Measurements from ENCODE around the gene ANKRD13B. TPM values are rescaled to one million over a fixed set of nuclear protein-coding genes. Genes with fewer than 3 reads are reported as not detected.

The ANKRD13B gene
- total RNA-seq, 5 donors from 2014 or later (not counting 1 experiment from before 2014, with no cell fraction given), result 1.7 to 6.4 (median 4.1) TPM

DNA sequence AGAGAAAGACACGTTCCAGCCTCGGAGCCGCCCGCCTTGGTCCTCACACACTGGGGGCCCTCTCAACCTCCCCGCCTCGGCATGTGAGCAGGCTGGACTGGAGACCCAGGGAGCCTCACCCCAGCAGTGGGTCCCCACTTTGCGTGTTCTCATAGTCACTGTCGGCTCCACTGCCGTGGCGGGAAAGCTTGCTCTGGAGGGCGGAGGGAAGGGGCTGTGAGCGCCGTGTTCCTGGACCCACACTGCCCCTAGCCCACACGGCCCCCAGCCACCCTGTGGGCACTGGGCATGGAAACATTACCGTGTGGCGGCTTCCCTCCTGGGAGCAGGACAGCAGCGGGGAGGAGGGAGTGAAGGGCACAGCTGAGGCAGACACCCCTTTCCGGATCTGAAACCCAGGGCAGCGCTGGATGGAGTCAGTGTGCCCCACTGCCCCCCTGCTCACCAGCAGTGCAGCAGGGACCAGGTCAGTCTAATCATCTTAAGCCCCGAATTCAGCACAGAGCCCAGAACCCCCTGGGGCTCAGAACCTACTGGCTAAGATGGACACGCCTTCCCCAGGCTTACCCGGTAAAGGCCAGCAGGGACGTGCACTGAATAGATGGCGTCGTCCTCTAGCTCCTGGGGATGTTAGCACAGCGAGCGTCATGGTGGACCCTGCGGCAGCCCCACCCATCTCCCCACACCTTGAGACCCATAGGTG lies 17.3 kb upstream of the ANKRD13B start:
- no peak for ATAC-seq (replicated peaks in 1 of 4)
- POLR2A ChIA-PET, result interaction anchor here in 1 of 2 donors (0.6 kb wide), 1 partner anchor 22 kb away, joined by 5 read pairs; no protein-coding TSS in a partner anchor
- no peak overlapping the region for H3K4me3 Mint-ChIP-seq

DNA sequence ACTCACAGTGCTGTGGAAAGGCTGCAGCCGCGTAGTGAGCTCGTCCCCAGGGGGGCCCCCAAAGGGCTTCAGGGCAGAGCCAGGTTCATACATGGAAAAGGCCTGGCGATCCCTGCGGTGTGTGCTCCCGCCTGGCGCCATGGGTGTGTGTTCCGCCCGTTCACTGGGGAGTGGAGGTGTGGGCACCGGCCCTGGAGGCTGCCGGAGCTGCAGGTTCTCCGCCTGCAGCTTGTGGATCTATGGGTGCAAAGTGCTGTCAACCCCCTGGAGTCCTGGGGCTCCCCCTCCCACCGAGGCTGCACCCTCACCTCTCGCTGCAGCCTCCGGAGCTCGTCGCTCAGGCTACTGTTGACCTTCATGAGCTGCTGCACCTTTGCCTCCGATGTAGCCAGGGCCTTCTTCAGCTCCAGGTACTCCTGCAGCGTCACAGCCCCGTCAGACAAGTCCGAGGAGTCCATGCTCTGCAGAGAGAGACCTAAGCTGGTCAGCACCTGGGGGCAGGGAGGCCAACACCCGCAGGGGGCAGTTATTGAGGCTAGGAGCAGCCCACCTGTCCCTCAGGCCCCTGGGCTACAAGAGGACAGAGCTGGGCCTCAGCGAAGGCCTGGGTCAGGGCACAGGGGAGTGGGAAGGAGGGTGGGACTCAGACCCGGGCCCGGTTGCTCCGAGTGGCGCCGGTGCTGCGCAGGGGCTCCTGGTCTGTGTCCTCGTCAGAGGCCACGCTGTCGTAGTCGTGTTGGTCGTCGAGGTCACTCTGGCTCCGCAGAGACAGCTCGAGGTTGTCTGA lies 16.5 kb upstream of the ANKRD13B start:
- H3K27ac Mint-ChIP-seq, result no peak overlapping the region
- Histone ChIP-seq H3K4me1 (ENCODE audit: control insufficient read depth in 1 of 2, extremely low read depth in 1 of 2, insufficient read depth in 2 of 2, low read length in 2 of 2) (peaks cover 0 to 25% of the 10 kb centered on the region in 2 experiments), H3K27ac (ENCODE audit: low read length) (no peak overlapping the region), H3K36me3 (ENCODE audit: control insufficient read depth in 2 of 2, extremely low read depth in 1 of 2, insufficient read depth in 1 of 2, low read length in 1 of 2) (peaks cover 32 to 74% of the 10 kb centered on the region in 2 donors), H3K9me3 (no peaks in the 10 kb centered on the region), H3K27me3 (replicated peaks in 1 of 2; ENCODE audit: control insufficient read depth in 2 of 2, extremely low read depth in 1 of 2, insufficient read depth in 2 of 2, low read length in 1 of 2) (no peaks in the 10 kb centered on the region), H3K4me3 (ENCODE audit: control insufficient read depth in 1 of 2, extremely low read depth in 1 of 2, low read length in 1 of 2) (no peak overlapping the region)
- peaks cover 7 to 10% (median 9%) of the 10 kb centered on the region in 3 donors for H3K4me1 Mint-ChIP-seq
- H3K36me3 Mint-ChIP-seq, result peaks cover 15% of the 10 kb centered on the region
- no peaks in the 10 kb centered on the region for H3K9me3 Mint-ChIP-seq
- POLR2A ChIA-PET, result no interaction called here
- WGBS (ENCODE audit: insufficient coverage), result 95% methylated on average over 21 of the region's 37 CpGs
- no peak for DNase-seq
- H3K27me3 Mint-ChIP-seq, result no peaks in the 10 kb centered on the region
- no peak for ATAC-seq (replicated peaks in 1 of 4)
- H3K4me3 Mint-ChIP-seq, result no peak overlapping the region
- CTCF ChIA-PET, result no interaction called here

More for the DNA sequence above, 17.3 kb upstream of the ANKRD13B start:
- Histone ChIP-seq H3K4me1 (ENCODE audit: control insufficient read depth in 1 of 2, extremely low read depth in 1 of 2, insufficient read depth in 2 of 2, low read length in 2 of 2) (peaks cover 0 to 19% of the 10 kb centered on the region in 2 experiments), H3K27me3 (replicated peaks in 1 of 2; ENCODE audit: control insufficient read depth in 2 of 2, extremely low read depth in 1 of 2, insufficient read depth in 2 of 2, low read length in 1 of 2) (no peaks in the 10 kb centered on the region), H3K4me3 (ENCODE audit: control insufficient read depth in 1 of 2, extremely low read depth in 1 of 2, low read length in 1 of 2) (no peak overlapping the region), H3K36me3 (ENCODE audit: control insufficient read depth in 2 of 2, extremely low read depth in 1 of 2, insufficient read depth in 1 of 2, low read length in 1 of 2) (peaks cover 31 to 74% of the 10 kb centered on the region in 2 donors), H3K27ac (ENCODE audit: low read length) (no peak overlapping the region), H3K9me3 (no peaks in the 10 kb centered on the region)
- no peak for DNase-seq
- Mint-ChIP-seq H3K36me3 (peaks cover 15% of the 10 kb centered on the region), H3K27me3 (no peaks in the 10 kb centered on the region), H3K4me1 (peaks cover 12 to 15% (median 12%) of the 10 kb centered on the region in 3 donors), H3K27ac (no peak overlapping the region), H3K9me3 (no peaks in the 10 kb centered on the region)
- CTCF ChIA-PET, result interaction anchor here in 1 of 2 donors (0.6 kb wide), 1 partner anchor 232 kb away, joined by 5 read pairs; no protein-coding TSS in a partner anchor
- 93% methylated on average over 28 of the region's 28 CpGs for WGBS (ENCODE audit: insufficient coverage)

DNA sequence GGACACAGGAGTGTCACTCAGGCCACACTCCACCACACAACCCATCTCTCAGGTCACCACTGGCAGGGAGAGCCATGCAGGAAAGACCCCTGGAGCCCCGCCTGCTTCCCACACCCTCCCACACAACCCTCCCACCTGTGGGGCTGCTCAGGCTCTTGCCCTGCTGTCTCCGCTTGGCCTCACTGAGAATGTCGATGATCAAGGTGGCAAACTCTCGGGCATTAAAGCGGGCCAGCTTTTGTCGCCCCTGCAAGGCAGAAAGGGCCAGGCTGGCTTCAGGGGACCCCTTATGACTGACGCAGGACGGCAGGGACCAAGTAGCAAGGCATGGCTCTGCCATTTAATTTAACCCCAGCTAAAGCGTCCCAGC lies 15.9 kb upstream of the ANKRD13B start:
- no peak overlapping the region for H3K27ac Mint-ChIP-seq
- Histone ChIP-seq H3K27ac (ENCODE audit: low read length) (no peak overlapping the region), H3K4me3 (ENCODE audit: control insufficient read depth in 1 of 2, extremely low read depth in 1 of 2, low read length in 1 of 2) (no peak overlapping the region), H3K9me3 (no peaks in the 10 kb centered on the region), H3K36me3 (ENCODE audit: control insufficient read depth in 2 of 2, extremely low read depth in 1 of 2, insufficient read depth in 1 of 2, low read length in 1 of 2) (peaks cover 35 to 77% of the 10 kb centered on the region in 2 donors), H3K4me1 (ENCODE audit: control insufficient read depth in 1 of 2, extremely low read depth in 1 of 2, insufficient read depth in 2 of 2, low read length in 2 of 2) (peaks cover 0 to 25% of the 10 kb centered on the region in 2 experiments), H3K27me3 (replicated peaks in 1 of 2; ENCODE audit: control insufficient read depth in 2 of 2, extremely low read depth in 1 of 2, insufficient read depth in 2 of 2, low read length in 1 of 2) (no peaks in the 10 kb centered on the region)
- no peaks in the 10 kb centered on the region for H3K9me3 Mint-ChIP-seq
- CTCF ChIA-PET, result no interaction called here
- peaks cover 7 to 10% (median 9%) of the 10 kb centered on the region in 3 donors for H3K4me1 Mint-ChIP-seq
- H3K36me3 Mint-ChIP-seq, result peaks cover 15% of the 10 kb centered on the region
- DNase-seq (no peak), ATAC-seq (replicated peaks in 1 of 4) (no peak)
- POLR2A ChIA-PET, result no interaction called here
- 100% methylated on average over 8 of the region's 9 CpGs for WGBS (ENCODE audit: insufficient coverage)
- no peaks in the 10 kb centered on the region for H3K27me3 Mint-ChIP-seq
- no peak overlapping the region for H3K4me3 Mint-ChIP-seq

DNA sequence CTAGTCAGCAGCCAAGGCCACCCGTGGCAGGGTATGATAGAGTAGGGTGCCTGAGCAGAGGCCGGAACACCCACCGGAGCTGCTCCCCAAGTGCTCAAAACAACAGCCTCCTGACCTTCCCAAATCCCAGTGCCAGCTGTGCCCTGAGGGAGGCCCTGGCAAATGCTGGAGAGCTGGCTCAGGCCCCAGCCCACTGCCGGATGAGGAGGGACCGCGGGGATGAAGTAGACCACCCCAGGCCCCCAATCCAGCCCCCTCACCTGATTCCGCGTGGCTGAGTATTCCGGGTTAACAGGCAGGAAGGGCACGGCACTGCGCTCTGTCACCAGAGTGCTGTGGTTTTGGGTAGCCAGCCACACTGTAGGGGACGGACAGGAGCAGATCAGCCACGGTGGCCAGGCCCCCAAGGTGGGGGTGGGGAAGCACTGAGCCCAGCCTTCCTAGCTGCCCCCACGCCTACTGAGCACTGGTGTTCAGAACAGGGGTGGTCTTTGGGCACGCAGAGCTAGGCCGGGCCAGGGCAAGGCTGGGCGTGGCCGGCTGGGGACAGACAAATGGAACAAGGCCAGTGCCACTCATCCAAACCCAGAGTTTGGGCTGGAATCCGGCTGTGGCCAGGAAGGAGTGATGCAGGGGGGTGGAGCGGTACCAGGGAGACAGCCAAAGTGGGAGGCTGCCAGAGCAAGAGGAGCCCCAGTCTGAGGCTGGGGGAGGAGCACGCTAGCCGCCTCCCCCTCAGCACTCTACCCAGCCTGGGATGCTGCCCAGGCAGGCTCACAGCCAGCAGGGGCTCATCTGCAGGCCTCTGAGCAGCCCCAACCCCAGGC lies 15.3 kb upstream of the ANKRD13B start:
- Histone ChIP-seq H3K9me3 (no peaks in the 10 kb centered on the region), H3K27me3 (replicated peaks in 1 of 2; ENCODE audit: control insufficient read depth in 2 of 2, extremely low read depth in 1 of 2, insufficient read depth in 2 of 2, low read length in 1 of 2) (no peaks in the 10 kb centered on the region), H3K4me3 (ENCODE audit: control insufficient read depth in 1 of 2, extremely low read depth in 1 of 2, low read length in 1 of 2) (no peak overlapping the region), H3K4me1 (ENCODE audit: control insufficient read depth in 1 of 2, extremely low read depth in 1 of 2, insufficient read depth in 2 of 2, low read length in 2 of 2) (peaks cover 0 to 19% of the 10 kb centered on the region in 2 experiments), H3K36me3 (ENCODE audit: control insufficient read depth in 2 of 2, extremely low read depth in 1 of 2, insufficient read depth in 1 of 2, low read length in 1 of 2) (peaks cover 37 to 81% of the 10 kb centered on the region in 2 donors), H3K27ac (ENCODE audit: low read length) (no peak overlapping the region)
- Mint-ChIP-seq H3K27ac (no peak overlapping the region), H3K4me3 (no peak overlapping the region), H3K4me1 (peaks cover 7 to 12% (median 10%) of the 10 kb centered on the region in 3 donors), H3K9me3 (no peaks in the 10 kb centered on the region), H3K27me3 (no peaks in the 10 kb centered on the region), H3K36me3 (peaks cover 18% of the 10 kb centered on the region)
- DNase-seq, result no peak
- POLR2A ChIA-PET, result no interaction called here
- ATAC-seq (replicated peaks in 1 of 4), result no peak
- CTCF ChIA-PET, result interaction anchor here in 1 of 2 donors (0.7 to 2.4 kb wide), 2 partner anchors 19 to 40 kb away, joined by 3 to 5 read pairs; no protein-coding TSS in a partner anchor
- WGBS (ENCODE audit: insufficient coverage), result 88% methylated on average over 15 of the region's 22 CpGs

DNA sequence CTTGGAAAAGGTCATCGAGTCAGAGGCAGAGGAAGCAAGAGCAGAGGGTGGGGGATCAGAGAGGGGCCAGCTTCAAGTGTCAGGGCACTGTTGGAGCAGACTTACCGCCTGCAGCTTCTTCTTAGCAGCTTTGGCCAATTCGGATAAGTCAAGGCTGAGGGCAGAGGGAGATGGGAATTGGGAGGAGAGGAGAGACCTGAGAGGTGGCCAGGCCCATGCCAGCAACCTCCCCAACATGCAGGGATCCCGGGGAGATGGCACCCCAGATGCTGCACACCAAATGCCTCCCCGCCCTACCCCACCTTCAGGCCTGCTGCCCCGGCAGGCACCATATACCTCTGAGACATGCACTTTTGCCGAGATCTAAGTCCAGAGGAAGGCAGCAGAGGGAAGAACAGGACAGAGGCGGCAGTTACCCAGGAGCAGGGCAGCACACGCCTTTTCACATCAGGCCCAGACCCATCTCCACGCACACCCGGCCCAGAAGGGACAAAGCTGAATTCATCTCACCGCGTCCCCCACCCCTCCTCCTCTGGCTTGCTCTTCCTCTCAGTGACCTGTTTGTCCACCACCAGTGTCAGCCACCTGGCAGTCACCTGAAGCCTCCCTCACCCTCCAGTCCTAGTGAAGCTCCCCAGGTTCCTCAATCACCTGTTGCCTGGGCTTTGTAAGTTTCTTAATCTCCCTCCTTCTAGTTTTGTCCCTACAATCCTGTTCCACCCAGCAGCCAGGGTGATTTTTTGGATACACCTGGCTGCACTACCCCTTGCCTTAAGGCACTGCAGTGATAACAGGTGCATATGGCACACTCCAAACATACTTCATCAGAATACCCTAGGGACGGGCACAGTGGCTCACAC lies 14.1 kb upstream of the ANKRD13B start:
- H3K9me3 Mint-ChIP-seq, result no peaks in the 10 kb centered on the region
- H3K9me3 ChIP-seq, result no peaks in the 10 kb centered on the region
- peaks cover 0 to 16% of the 10 kb centered on the region in 2 experiments for H3K4me1 ChIP-seq (ENCODE audit: control insufficient read depth in 1 of 2, extremely low read depth in 1 of 2, insufficient read depth in 2 of 2, low read length in 2 of 2)
- CTCF ChIA-PET, result interaction anchor here in 1 of 2 donors (0.6 to 2.4 kb wide), 4 partner anchors 18 to 354 kb away, joined by 3 to 5 read pairs (median 3); no protein-coding TSS in a partner anchor
- no peak overlapping the region for H3K27ac ChIP-seq (ENCODE audit: low read length)
- POLR2A ChIA-PET, result interaction anchor here in 1 of 2 donors (0.6 kb wide), 1 partner anchor 72 kb away, joined by 5 read pairs; no protein-coding TSS in a partner anchor
- ATAC-seq (replicated peaks in 1 of 4) (no peak), DNase-seq (no peak)
- no peaks in the 10 kb centered on the region for H3K27me3 Mint-ChIP-seq
- WGBS (ENCODE audit: insufficient coverage), result 98% methylated on average over 10 of the region's 14 CpGs
- H3K27me3 ChIP-seq (replicated peaks in 1 of 2; ENCODE audit: control insufficient read depth in 2 of 2, extremely low read depth in 1 of 2, insufficient read depth in 2 of 2, low read length in 1 of 2), result no peaks in the 10 kb centered on the region
- no peak overlapping the region for H3K4me3 Mint-ChIP-seq
- H3K27ac Mint-ChIP-seq, result peak overlapping the region in 1 of 2 donors; percentile 55
- peaks cover 18% of the 10 kb centered on the region for H3K36me3 Mint-ChIP-seq
- no peak overlapping the region for H3K4me3 ChIP-seq (ENCODE audit: control insufficient read depth in 1 of 2, extremely low read depth in 1 of 2, low read length in 1 of 2)
- H3K4me1 Mint-ChIP-seq, result peaks cover 11 to 13% (median 11%) of the 10 kb centered on the region in 3 donors
- peaks cover 42 to 83% of the 10 kb centered on the region in 2 donors for H3K36me3 ChIP-seq (ENCODE audit: control insufficient read depth in 2 of 2, extremely low read depth in 1 of 2, insufficient read depth in 1 of 2, low read length in 1 of 2)
